ENCODE measurements around the gene CLPX.
"Not testable (repeated sequence)": the region's sequence is repeated elsewhere in the genome, so short reads cannot be mapped to it uniquely, and the experiment has no call there.

CLPX gene

GRCh38 chr15:65204931-65205660, 20.0 kb upstream of the CLPX start:
- DNase-seq: no peak

GRCh38 chr15:65204236-65204930, 19.2 kb upstream of the CLPX start:
- DNase-seq: no peak

- no peak for DNase-seq
Observed at GRCh38 chr15:65201918-65202317, 16.8 kb upstream of the CLPX start.

GRCh38 chr15:65198571-65198970, 13.4 kb upstream of the CLPX start:
- DNase-seq: no peak

- DNase-seq: no peak
Observed at GRCh38 chr15:65197337-65197645, 12.1 kb upstream of the CLPX start.

- DNase-seq: no peak
Observed at GRCh38 chr15:65196637-65197336, 11.6 kb upstream of the CLPX start.

GRCh38 chr15:65195548-65195923, 10.4 kb upstream of the CLPX start:
- DNase-seq: no peak

GRCh38 chr15:65194826-65195547, 9.8 kb upstream of the CLPX start:
- no peak for DNase-seq

- DNase-seq: no peak
Observed at GRCh38 chr15:65192016-65192415, 6.9 kb upstream of the CLPX start.

GRCh38 chr15:65189102-65189740, 4.1 kb upstream of the CLPX start:
- DNase-seq: peak; percentile 35

GRCh38 chr15:65188472-65188871, 3.3 kb upstream of the CLPX start:
- DNase-seq: not testable (repeated sequence)

GRCh38 chr15:65184305-65184867, 756 bp downstream of the CLPX start:
- DNase-seq: peak; percentile 57

- DNase-seq: no peak
Observed at GRCh38 chr15:65183865-65184159, 1.3 kb downstream of the CLPX start.

- DNase-seq: no peak
Observed at GRCh38 chr15:65182538-65182937, 2.6 kb downstream of the CLPX start.

GRCh38 chr15:65181582-65182353, 3.4 kb downstream of the CLPX start:
- not testable (repeated sequence) for DNase-seq

- DNase-seq: no peak
Observed at GRCh38 chr15:65180167-65180566, 5.0 kb downstream of the CLPX start.

GRCh38 chr15:65177901-65178300, 7.2 kb downstream of the CLPX start:
- DNase-seq: no peak

- no peak for DNase-seq
Observed at GRCh38 chr15:65176056-65176455, 9.1 kb downstream of the CLPX start.

GRCh38 chr15:65175511-65175910, 9.6 kb downstream of the CLPX start:
- DNase-seq: no peak

GRCh38 chr15:65174509-65174908, 10.6 kb downstream of the CLPX start:
- no peak for DNase-seq

GRCh38 chr15:65172531-65172930, 12.6 kb downstream of the CLPX start:
- DNase-seq: no peak

- DNase-seq: no peak
Observed at GRCh38 chr15:65171428-65171827, 13.7 kb downstream of the CLPX start.
